NCI-H1417 treated with DMSO at 0.1 percent for 48 hours (cell line): ENCODE results near the gene PNPLA6.

ENCODE experiments used
- DNase-seq: peaks from one replicate; lab custom pipeline; 2025; lab: John Stamatoyannopoulos, UW

The PNPLA6 gene

DNA sequence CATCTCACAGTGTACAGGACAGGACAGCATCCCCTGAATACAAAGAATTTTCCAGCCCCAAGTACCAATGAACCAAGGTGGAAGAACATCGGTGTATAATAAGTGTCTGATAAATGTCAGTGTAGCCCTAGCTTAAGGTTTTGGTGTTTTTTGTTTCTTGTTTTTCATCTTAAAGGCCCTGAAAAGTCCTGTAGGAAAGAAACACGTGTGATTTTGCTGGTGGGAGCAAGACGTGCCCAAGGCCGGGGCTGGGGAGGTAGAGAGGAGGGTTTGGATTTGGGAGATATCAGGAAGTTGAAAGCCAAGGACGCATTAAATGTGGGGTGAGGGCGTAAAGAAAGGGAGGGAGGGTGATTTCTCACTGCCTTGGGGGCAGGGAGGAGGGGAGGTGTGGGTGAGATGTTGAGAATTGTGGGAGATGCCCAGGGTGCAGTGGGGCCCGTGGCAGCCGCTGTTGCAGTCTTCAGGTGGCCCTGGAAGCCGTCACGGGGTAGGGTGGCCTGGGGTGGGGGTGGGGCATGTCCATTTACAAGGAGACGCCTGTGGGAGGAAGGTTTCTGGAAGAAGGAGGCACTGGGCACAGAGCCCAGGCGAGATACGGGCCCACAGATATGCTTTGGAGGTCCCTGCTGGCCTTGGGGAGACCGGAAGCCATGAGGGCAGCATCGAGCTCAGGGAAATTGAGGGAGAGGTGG, 66.9 kb downstream of the PNPLA6 start:
- no peak for DNase-seq

DNA sequence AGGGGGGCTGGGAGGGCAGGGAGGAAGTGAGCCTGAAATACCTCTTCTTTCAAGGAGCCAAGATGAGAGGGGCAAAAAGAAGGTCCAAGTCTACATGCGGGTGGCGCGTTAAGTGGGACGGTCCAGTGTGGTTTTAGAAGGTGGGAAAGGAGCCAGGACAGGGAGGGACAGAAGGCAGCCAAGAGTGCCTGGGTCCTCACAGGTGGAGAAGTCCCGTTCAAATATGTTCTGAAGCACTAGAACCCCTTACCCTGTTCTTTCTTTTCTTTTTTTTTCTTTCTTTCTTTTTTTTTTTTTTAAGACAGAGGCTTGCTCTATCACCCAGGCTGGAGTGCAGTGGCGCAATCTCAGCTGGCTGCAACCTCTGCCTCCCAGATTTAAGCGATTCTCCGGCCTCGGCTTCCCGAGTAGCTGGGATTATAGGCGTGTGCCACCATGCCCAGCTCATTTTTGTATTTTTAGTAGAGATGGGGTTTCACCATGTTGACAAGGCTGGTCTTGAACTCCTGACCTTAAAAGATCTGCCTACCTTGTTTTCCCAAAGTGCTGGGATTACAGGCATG, 67.5 kb downstream of the PNPLA6 start:
- no peak for DNase-seq

DNA sequence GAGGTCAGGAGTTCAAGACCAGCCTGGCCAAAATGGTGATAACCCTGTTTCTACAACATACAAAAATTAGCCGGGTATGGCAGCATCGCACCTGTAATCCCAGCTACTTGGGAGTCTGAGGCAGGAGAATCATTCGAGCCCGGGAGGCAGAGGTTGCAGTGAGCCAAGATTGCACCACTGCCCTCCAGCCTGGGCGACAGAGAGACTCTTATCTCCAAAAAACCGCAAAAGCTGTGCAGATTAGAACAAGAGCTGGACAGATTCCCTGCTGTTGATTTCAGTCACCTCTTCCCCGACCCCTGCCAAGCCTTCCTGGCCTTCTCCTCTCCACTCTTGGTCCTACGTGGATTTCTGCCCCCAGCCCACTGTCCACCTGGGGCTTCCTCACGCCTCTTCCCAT, 68.4 kb downstream of the PNPLA6 start:
- DNase-seq = no peak

DNA sequence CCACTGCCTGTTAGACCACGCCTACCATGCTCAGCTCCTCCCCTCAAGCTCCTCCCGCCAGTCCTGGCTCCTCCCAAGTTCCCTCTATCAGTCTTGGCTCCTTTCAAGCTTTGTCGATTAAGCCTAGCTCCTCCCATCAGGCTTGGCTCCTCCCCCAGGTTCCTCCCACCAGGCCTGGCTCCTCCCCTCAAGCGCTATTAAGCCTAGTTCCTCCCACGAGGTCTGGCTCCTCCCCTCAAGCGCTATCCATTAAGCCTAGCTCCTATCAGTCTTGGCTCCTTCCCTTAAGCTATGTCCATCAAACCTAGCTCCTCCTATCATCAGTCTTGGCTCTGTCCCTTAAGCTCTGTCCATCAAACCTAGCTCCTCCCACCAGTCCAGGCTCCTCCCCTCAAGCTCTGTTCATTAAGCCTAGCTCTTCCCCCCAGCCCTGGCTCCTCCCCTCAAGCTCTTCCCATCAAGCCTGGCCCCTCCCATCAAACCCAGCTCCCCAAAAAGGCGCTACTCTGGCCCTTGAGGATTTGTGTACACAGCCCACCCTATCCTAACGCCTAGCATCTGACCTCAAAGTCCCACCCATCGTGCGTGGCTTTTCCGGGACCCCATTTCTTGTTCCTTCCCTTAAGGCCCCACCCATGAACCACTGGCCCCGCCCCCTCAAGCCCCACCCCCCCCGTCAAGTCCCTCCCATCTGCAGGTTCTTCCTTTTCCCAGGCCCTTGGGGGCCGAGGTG, 70.1 kb downstream of the PNPLA6 start:
- no peak for DNase-seq

DNA sequence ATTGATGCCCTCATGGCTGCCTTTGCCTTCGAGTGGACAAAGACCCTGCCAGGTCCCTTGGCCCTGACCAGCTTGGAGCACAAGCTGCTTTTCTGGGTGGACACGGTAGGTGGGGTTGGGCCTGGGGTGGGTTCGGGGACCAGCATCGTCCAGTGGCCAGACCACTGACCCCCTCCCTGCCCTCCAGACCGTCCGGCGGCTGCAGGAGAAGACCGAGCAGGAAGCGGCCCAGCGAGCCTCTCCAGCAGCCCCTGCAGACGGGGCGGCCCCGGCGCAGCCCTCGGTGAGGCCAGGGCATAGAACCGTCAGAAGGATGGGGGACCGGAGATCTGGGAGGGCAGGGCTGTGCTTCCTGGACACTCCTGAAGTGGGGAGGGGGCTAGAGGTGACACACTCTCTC, 70.8 kb downstream of the PNPLA6 start:
- no peak for DNase-seq

DNA sequence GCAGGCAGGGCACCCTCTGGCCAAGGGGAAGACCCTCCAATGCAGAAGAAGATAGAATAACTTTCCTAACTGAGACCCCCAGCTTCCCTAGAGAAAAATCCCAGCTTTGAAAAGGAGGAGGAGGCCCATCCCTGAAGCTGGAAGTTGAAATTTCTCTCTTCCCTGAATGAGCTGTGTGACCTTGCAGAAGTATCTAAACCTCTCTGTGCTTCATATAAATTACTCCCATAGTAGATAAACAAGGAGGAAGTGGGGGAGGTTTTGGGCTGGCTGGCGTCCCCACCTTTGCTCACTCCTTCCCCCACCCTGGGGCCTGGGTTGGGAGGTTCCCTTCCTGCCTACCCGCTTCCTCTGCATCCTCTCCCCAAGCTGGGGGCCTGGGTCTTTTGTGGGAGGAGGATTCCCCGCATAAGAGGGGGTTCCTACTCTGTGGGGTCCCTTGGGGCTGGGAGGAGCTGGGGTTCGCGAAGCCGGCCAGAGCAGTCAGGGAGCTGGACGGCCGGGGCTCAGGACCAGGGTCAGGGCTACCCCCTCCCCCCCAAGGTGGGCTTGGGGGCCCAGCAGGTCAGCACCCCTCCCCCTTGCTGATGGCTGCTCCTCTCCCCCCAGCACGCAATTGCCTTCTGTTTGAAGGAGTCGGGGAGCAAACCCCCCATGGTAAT, 71.8 kb downstream of the PNPLA6 start:
- no peak for DNase-seq

DNA sequence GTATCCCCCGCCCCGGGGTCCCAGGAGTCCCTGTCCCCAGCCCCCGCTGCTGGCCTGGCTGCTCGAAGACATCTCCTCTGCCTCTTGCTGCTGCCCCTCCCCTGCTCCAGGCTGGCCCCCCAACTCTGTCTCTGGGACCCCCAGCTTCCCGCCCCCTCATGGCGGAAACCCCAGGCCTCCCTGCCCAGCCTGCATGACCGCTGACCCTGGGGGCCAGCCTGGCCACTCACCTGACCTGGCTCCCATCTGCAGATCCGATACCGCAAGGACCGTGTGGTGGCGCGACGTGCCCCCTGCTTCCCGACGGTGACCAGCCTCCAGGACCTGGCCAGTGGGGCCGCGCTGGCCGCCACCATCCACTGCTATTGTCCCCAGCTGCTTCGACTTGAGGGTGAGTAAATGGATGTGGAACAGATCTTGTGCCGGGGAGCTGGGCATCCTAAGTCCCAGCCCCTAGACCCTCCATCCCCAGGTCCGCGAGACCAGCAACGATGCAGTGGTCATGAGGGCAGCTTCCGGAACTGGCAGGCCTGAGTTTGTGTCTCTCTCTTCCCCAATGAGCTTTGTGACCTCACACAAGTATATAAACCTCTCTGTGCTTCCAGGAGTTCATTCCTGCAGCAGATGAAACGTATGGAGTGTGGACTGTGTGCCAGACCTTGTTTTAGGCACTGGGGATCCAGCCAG, 72.5 kb downstream of the PNPLA6 start:
- DNase-seq = no peak

DNA sequence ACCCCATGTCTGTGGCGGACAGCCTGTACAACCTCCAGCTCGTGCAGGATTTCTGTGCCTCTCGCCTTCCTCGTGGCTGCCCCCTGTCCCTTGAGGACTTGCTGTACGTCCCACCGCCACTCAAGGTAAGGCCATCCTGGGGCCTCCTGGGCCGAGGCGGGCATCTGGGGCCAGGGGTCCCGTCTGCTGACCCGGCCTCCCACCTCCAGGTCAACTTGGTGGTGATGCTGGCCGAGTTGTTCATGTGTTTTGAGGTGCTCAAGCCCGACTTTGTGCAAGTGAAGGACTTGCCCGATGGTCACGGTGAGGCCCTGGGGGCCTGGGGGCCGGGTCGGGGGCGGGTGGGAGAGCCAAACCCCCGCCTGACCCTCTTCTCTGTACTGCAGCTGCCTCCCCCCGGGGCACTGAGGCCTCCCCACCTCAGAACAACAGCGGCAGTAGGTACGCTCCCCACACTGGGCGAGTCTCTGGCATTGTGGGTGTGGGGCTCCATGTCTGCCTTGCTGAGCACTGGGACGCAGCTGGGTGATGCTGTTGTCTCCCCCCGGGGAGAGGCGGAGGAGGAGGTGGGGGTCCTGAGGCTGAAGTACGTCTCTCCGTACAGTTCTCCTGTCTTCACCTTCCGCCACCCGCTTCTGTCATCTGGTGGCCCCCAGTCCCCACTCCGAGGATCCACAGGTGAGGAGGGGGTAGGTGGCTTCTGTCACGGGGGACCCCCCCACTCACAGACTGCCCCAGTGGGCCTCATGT, 75.1 kb downstream of the PNPLA6 start:
- no peak for DNase-seq
